Activated T-helper 1 cell treated with anti-CD3 and anti-CD28 coated beads, Interleukin-12 subunit alpha, Interleukin-12 subunit beta, Interleukin-2, Interleukin-4 antibody, amounts not matched to agents 30 ng/mL and 10 ng/mL and 1 ng/mL, durations not matched to agents 14 hours and 24 hours and 36 hours (primary cell): ENCODE data around the gene SPEN. TPM values are rescaled to one million over a fixed set of nuclear protein-coding genes. Genes with fewer than 3 reads are reported as not detected.
"Not testable (repeated sequence)": the region's sequence is repeated elsewhere in the genome, so short reads cannot be mapped to it uniquely, and the experiment has no call there.

Experiments
- DNase-seq: peaks from one replicate; pipeline ENCODE4 v3.0.0; 2021; ENCODE audit warnings: low spot score
- H3K27ac Mint-ChIP-seq: one replicate; pipeline ENCODE4 v1.8.0; 2021; ENCODE audit warnings: mild to moderate bottlenecking, mixed read lengths
- H3K27me3 Mint-ChIP-seq: one replicate; pipeline ENCODE4 v1.8.0; 2022; ENCODE audit warnings: mild to moderate bottlenecking, moderate library complexity, mixed read lengths; ENCODE audit not compliant: insufficient read depth
- H3K36me3 Mint-ChIP-seq: one replicate; pipeline ENCODE4 v1.8.0; 2021; ENCODE audit warnings: low read depth, mixed read lengths
- H3K4me1 Mint-ChIP-seq: one replicate; pipeline ENCODE4 v1.8.0; 2021; ENCODE audit warnings: low read depth, mixed read lengths
- H3K4me3 Mint-ChIP-seq: one replicate; pipeline ENCODE4 v1.8.0; 2021; ENCODE audit warnings: mild to moderate bottlenecking, moderate library complexity, mixed read lengths
- H3K9me3 Mint-ChIP-seq: one replicate; pipeline ENCODE4 v1.8.0; 2021; ENCODE audit warnings: mixed read lengths
- intact Hi-C: fragments of 100-400 bp; cut with micrococcal nuclease; formaldehyde crosslinking; loops from one replicate; pipeline ENCODE4 v1.15.1; 2024
- total RNA-seq: library from RNA; stranded (reverse); gene quantifications from 2 replicates; pipeline ENCODE4 v1.2.3, GENCODE V29; 2022

SPEN gene
- total RNA-seq, 1 donor from 2014 or later, result 81.9 TPM

- H3K4me3 Mint-ChIP-seq, result peak overlapping the region; percentile 79
- H3K36me3 Mint-ChIP-seq, result peaks cover 41% of the 10 kb centered on the region
- H3K9me3 Mint-ChIP-seq, result no peaks in the 10 kb centered on the region
- no peak for DNase-seq
- H3K27me3 Mint-ChIP-seq, result no peaks in the 10 kb centered on the region
- intact Hi-C loops, result loop anchor here (1.0 to 5.0 kb wide), 3 partner anchors 9 to 438 kb away; partner anchors contain the start of genes DDI2 and DNAJC16
- peak overlapping the region; percentile 95 for H3K27ac Mint-ChIP-seq
- peaks cover 77% of the 10 kb centered on the region for H3K4me1 Mint-ChIP-seq
These were observed 117.8 kb downstream of the SPEN start for GRCh38 chr1:15965228-15965767.

- DNase-seq, result peak; percentile 72
- Mint-ChIP-seq H3K36me3 (peaks cover 42% of the 10 kb centered on the region), H3K27ac (peak overlapping the region; percentile 95), H3K4me3 (peak overlapping the region; percentile 79), H3K4me1 (peaks cover 77% of the 10 kb centered on the region), H3K27me3 (no peaks in the 10 kb centered on the region), H3K9me3 (no peaks in the 10 kb centered on the region)
- intact Hi-C loops, result loop anchor here (1.0 to 5.0 kb wide), 8 partner anchors 9 to 439 kb away; partner anchors contain the start of genes DDI2, DNAJC16, SPEN and SZRD1
These were observed 118.8 kb downstream of the SPEN start for GRCh38 chr1:15966081-15966955.

GRCh38 chr1:15966956-15967344 is 119.4 kb downstream of the SPEN start:
- H3K27ac Mint-ChIP-seq, result peak overlapping the region; percentile 81
- peaks cover 41% of the 10 kb centered on the region for H3K36me3 Mint-ChIP-seq
- no peaks in the 10 kb centered on the region for H3K27me3 Mint-ChIP-seq
- H3K9me3 Mint-ChIP-seq, result no peaks in the 10 kb centered on the region
- H3K4me1 Mint-ChIP-seq, result peaks cover 80% of the 10 kb centered on the region
- intact Hi-C loops, result loop anchor here (1.0 to 5.0 kb wide), 8 partner anchors 8 to 440 kb away; partner anchors contain the start of genes DDI2, DNAJC16, SPEN and SZRD1
- peak overlapping the region; percentile 55 for H3K4me3 Mint-ChIP-seq
- DNase-seq, result no peak

- Mint-ChIP-seq H3K4me1 (peaks cover 83% of the 10 kb centered on the region), H3K9me3 (no peaks in the 10 kb centered on the region), H3K4me3 (peak overlapping the region; percentile 48), H3K36me3 (peaks cover 50% of the 10 kb centered on the region), H3K27me3 (no peaks in the 10 kb centered on the region), H3K27ac (peak overlapping the region; percentile 81)
- no peak for DNase-seq
- intact Hi-C loops, result loop anchor here (5.0 kb wide), 2 partner anchors 351 to 441 kb away; partner anchors contain the start of genes DDI2 and DNAJC16
These were observed 120.7 kb downstream of the SPEN start for GRCh38 chr1:15968172-15968571.

GRCh38 chr1:15969321-15969880 is 121.9 kb downstream of the SPEN start:
- H3K27ac Mint-ChIP-seq, result no peak overlapping the region
- H3K27me3 Mint-ChIP-seq, result no peaks in the 10 kb centered on the region
- H3K4me1 Mint-ChIP-seq, result peaks cover 80% of the 10 kb centered on the region
- intact Hi-C loops, result loop anchor here (5.0 kb wide), 2 partner anchors 352 to 442 kb away; partner anchors contain the start of genes DDI2 and DNAJC16
- DNase-seq, result no peak
- no peak overlapping the region for H3K4me3 Mint-ChIP-seq
- peaks cover 55% of the 10 kb centered on the region for H3K36me3 Mint-ChIP-seq
- H3K9me3 Mint-ChIP-seq, result no peaks in the 10 kb centered on the region

GRCh38 chr1:15970911-15971310 is 123.4 kb downstream of the SPEN start:
- Mint-ChIP-seq H3K27me3 (no peaks in the 10 kb centered on the region), H3K27ac (peak overlapping the region; percentile 47), H3K4me3 (no peak overlapping the region), H3K36me3 (peaks cover 60% of the 10 kb centered on the region), H3K4me1 (peaks cover 75% of the 10 kb centered on the region), H3K9me3 (no peaks in the 10 kb centered on the region)
- intact Hi-C loops, result no loop called here
- no peak for DNase-seq

GRCh38 chr1:15972409-15972808 is 124.9 kb downstream of the SPEN start:
- no peaks in the 10 kb centered on the region for H3K27me3 Mint-ChIP-seq
- no peak overlapping the region for H3K27ac Mint-ChIP-seq
- H3K4me3 Mint-ChIP-seq, result no peak overlapping the region

GRCh38 chr1:15973772-15974171 is 126.3 kb downstream of the SPEN start:
- Mint-ChIP-seq H3K36me3 (peaks cover 43% of the 10 kb centered on the region), H3K4me3 (peak overlapping the region; percentile 3), H3K27me3 (no peaks in the 10 kb centered on the region), H3K9me3 (no peaks in the 10 kb centered on the region), H3K27ac (peak overlapping the region; percentile 76), H3K4me1 (peaks cover 60% of the 10 kb centered on the region)
- intact Hi-C loops, result no loop called here
- DNase-seq, result no peak

More at GRCh38 chr1:15972409-15972808, 124.9 kb downstream of the SPEN start:
- H3K36me3 Mint-ChIP-seq, result peaks cover 52% of the 10 kb centered on the region
- intact Hi-C loops, result no loop called here
- no peaks in the 10 kb centered on the region for H3K9me3 Mint-ChIP-seq
- H3K4me1 Mint-ChIP-seq, result peaks cover 71% of the 10 kb centered on the region
- no peak for DNase-seq

- H3K4me1 Mint-ChIP-seq, result peaks cover 62% of the 10 kb centered on the region
- H3K27ac Mint-ChIP-seq, result peak overlapping the region; percentile 93
- H3K4me3 Mint-ChIP-seq, result peak overlapping the region; percentile 86
- H3K9me3 Mint-ChIP-seq, result no peaks in the 10 kb centered on the region
- intact Hi-C loops, result loop anchor here (1.0 kb wide), 2 partner anchors 9 to 141 kb away; no protein-coding TSS in a partner anchor
- DNase-seq, result no peak
- peaks cover 39% of the 10 kb centered on the region for H3K36me3 Mint-ChIP-seq
- peaks cover 2% of the 10 kb centered on the region for H3K27me3 Mint-ChIP-seq
These were observed 127.3 kb downstream of the SPEN start for GRCh38 chr1:15974855-15975254.

- H3K27ac Mint-ChIP-seq, result peak overlapping the region; percentile 93
- peak; percentile 73 for DNase-seq
- H3K27me3 Mint-ChIP-seq, result peaks cover 2% of the 10 kb centered on the region
- H3K4me1 Mint-ChIP-seq, result peaks cover 58% of the 10 kb centered on the region
- intact Hi-C loops, result loop anchor here (1.0 kb wide), 2 partner anchors 9 to 141 kb away; no protein-coding TSS in a partner anchor
- peak overlapping the region; percentile 86 for H3K4me3 Mint-ChIP-seq
- H3K9me3 Mint-ChIP-seq, result no peaks in the 10 kb centered on the region
- H3K36me3 Mint-ChIP-seq, result peaks cover 34% of the 10 kb centered on the region
These were observed 127.9 kb downstream of the SPEN start for GRCh38 chr1:15975358-15975804.

GRCh38 chr1:15975805-15976680 is 128.5 kb downstream of the SPEN start, which contains the start of gene ZBTB17:
Gene ZBTB17 (minus strand): TSS chr1:15976101. CDS start chr1:15948495, 27,606 bp downstream.
- Mint-ChIP-seq H3K36me3 (peaks cover 28% of the 10 kb centered on the region), H3K4me1 (peaks cover 51% of the 10 kb centered on the region), H3K9me3 (no peaks in the 10 kb centered on the region), H3K27me3 (peaks cover 2% of the 10 kb centered on the region), H3K4me3 (peak within 1 kb of the TSS; percentile 89), H3K27ac (peak within 1 kb of the TSS; percentile 93)
- peak; percentile 94 for DNase-seq
- intact Hi-C loops, result loop anchor here (1.0 kb wide), 4 partner anchors 10 to 142 kb away; partner anchors contain the start of gene SPEN

GRCh38 chr1:15977947-15978346 is 130.4 kb downstream of the SPEN start:
- DNase-seq, H3K27ac Mint-ChIP-seq, H3K4me3 Mint-ChIP-seq, H3K9me3 Mint-ChIP-seq, H3K27me3 Mint-ChIP-seq, intact Hi-C loops: not testable (repeated sequence)
- Mint-ChIP-seq H3K4me1 (peaks cover 39% of the 10 kb centered on the region), H3K36me3 (peaks cover 15% of the 10 kb centered on the region)
